Esophagus squamous epithelium (tissue), 4 donors: ENCODE results near the gene ACOT13.

Source experiments
- CTCF ChIP-seq, 6 experiments: fragments of 450-650 bp in 4 of 6; fragments of 200-600 bp in 2 of 6; sonication (generic) in 2 of 6; IDR thresholded peaks; one replicate each; pipeline ENCODE4 v1.5.1; 2016 to 2019; ENCODE audit warnings: antibody characterized with exemption in 6 of 6, mild to moderate bottlenecking in 4 of 6, moderate library complexity in 4 of 6
- POLR2A ChIP-seq, 4 donors: fragments of 450-650 bp; IDR thresholded peaks; one replicate each; pipeline ENCODE4 v1.6.1; 2017; ENCODE audit warnings: antibody characterized with exemption in 4 of 4, mild to moderate bottlenecking in 4 of 4, moderate library complexity in 3 of 4

- TF ChIP-seq CTCF (IDR thresholded peaks at IDR 0.05), result no peak
- TF ChIP-seq POLR2A (IDR thresholded peaks at IDR 0.05), result no peak
Measured at GRCh38 chr6:24734166-24734565, 67.3 kb downstream of the ACOT13 start.
